ENCODE data around the gene FBXL19. TPM values are rescaled to one million over a fixed set of nuclear protein-coding genes. Genes with fewer than 3 reads are reported as not detected.
"Not testable (repeated sequence)": the region's sequence is repeated elsewhere in the genome, so short reads cannot be mapped to it uniquely, and the experiment has no call there.

FBXL19 gene
- total RNA-seq, 1 donor from 2014 or later: 35.9 TPM

- not testable (repeated sequence) for DNase-seq, H3K27ac Mint-ChIP-seq, H3K27me3 Mint-ChIP-seq, H3K4me3 Mint-ChIP-seq, H3K9me3 Mint-ChIP-seq
- intact Hi-C loops (cut with micrococcal nuclease): loop anchor here (5.0 kb wide), 1 partner anchor 129 kb away; the partner anchor contains the start of genes CFAP119 and RNF40
- Mint-ChIP-seq H3K4me1 (peaks cover 31% of the 10 kb centered on the region), H3K36me3 (ENCODE audit: low read depth) (peaks cover 19% of the 10 kb centered on the region)
Measured at GRCh38 chr16:30891043-30891823, 32.1 kb upstream of the FBXL19 start.

GRCh38 chr16:30892670-30893416 is 30.5 kb upstream of the FBXL19 start:
- H3K4me1 Mint-ChIP-seq: peaks cover 37% of the 10 kb centered on the region
- peak overlapping the region; percentile 89 for H3K27ac Mint-ChIP-seq
- peak overlapping the region; percentile 94 for H3K4me3 Mint-ChIP-seq
- intact Hi-C loops (cut with micrococcal nuclease): loop anchor here (5.0 kb wide), 1 partner anchor 131 kb away; the partner anchor contains the start of genes CFAP119 and RNF40
- no peaks in the 10 kb centered on the region for H3K9me3 Mint-ChIP-seq
- DNase-seq: no peak
- H3K27me3 Mint-ChIP-seq: no peaks in the 10 kb centered on the region
- H3K36me3 Mint-ChIP-seq (ENCODE audit: low read depth): peaks cover 16% of the 10 kb centered on the region

- H3K9me3 Mint-ChIP-seq: no peaks in the 10 kb centered on the region
- H3K27ac Mint-ChIP-seq: peak overlapping the region; percentile 89
- H3K4me1 Mint-ChIP-seq: peaks cover 37% of the 10 kb centered on the region
- no peaks in the 10 kb centered on the region for H3K27me3 Mint-ChIP-seq
- peaks cover 16% of the 10 kb centered on the region for H3K36me3 Mint-ChIP-seq (ENCODE audit: low read depth)
- peak overlapping the region; percentile 94 for H3K4me3 Mint-ChIP-seq
- intact Hi-C loops (cut with micrococcal nuclease): loop anchor here (5.0 kb wide), 1 partner anchor 131 kb away; the partner anchor contains the start of genes CFAP119 and RNF40
- DNase-seq: peak; percentile 78
Measured at GRCh38 chr16:30893417-30893743, 30.0 kb upstream of the FBXL19 start.

- Mint-ChIP-seq H3K27me3 (no peaks in the 10 kb centered on the region), H3K9me3 (no peaks in the 10 kb centered on the region), H3K4me1 (peaks cover 35% of the 10 kb centered on the region), H3K36me3 (ENCODE audit: low read depth) (peaks cover 12% of the 10 kb centered on the region), H3K27ac (peak within 1 kb of the TSS; percentile 90), H3K4me3 (peak within 1 kb of the TSS; percentile 94)
- intact Hi-C loops (cut with micrococcal nuclease): loop anchor here (5.0 kb wide), 1 partner anchor 132 kb away; the partner anchor contains the start of genes CFAP119 and RNF40
- peak; percentile 96 for DNase-seq
Measured at GRCh38 chr16:30893744-30894539, 29.4 kb upstream of the FBXL19 start, which contains the start of gene BCL7C. BCL7C (minus strand) TSS chr16:30894077; CDS start chr16:30893944, 133 bp downstream.

GRCh38 chr16:30894540-30895368 is 28.6 kb upstream of the FBXL19 start:
- DNase-seq: no peak
- Mint-ChIP-seq H3K4me1 (peaks cover 35% of the 10 kb centered on the region), H3K27ac (peak overlapping the region; percentile 90), H3K4me3 (peak overlapping the region; percentile 94), H3K27me3 (no peaks in the 10 kb centered on the region), H3K9me3 (no peaks in the 10 kb centered on the region), H3K36me3 (ENCODE audit: low read depth) (peaks cover 8% of the 10 kb centered on the region)
- intact Hi-C loops (cut with micrococcal nuclease): loop anchor here (5.0 kb wide), 1 partner anchor 132 kb away; the partner anchor contains the start of genes CFAP119 and RNF40

- DNase-seq: peak; percentile 61
- intact Hi-C loops (cut with micrococcal nuclease): no loop called here
- Mint-ChIP-seq H3K4me3 (peak overlapping the region; percentile 45), H3K27ac (peak overlapping the region; percentile 29), H3K36me3 (ENCODE audit: low read depth) (peaks cover 7% of the 10 kb centered on the region), H3K4me1 (peaks cover 39% of the 10 kb centered on the region), H3K9me3 (no peaks in the 10 kb centered on the region), H3K27me3 (no peaks in the 10 kb centered on the region)
Measured at GRCh38 chr16:30895627-30896260, 27.6 kb upstream of the FBXL19 start.

- H3K4me3 Mint-ChIP-seq: peak within 1 kb of the TSS; percentile 74
- DNase-seq: peak; percentile 63
- H3K4me1 Mint-ChIP-seq: peaks cover 44% of the 10 kb centered on the region
- peak within 1 kb of the TSS; percentile 87 for H3K27ac Mint-ChIP-seq
- H3K27me3 Mint-ChIP-seq: no peaks in the 10 kb centered on the region
- intact Hi-C loops (cut with micrococcal nuclease): no loop called here
- no peaks in the 10 kb centered on the region for H3K9me3 Mint-ChIP-seq
- H3K36me3 Mint-ChIP-seq (ENCODE audit: low read depth): peaks cover 3% of the 10 kb centered on the region
Measured at GRCh38 chr16:30896261-30896888, 27.0 kb upstream of the FBXL19 start, which contains the start of gene CTF1. CTF1 (plus strand) TSS chr16:30896614; CDS start chr16:30896644, 30 bp downstream.

GRCh38 chr16:30896889-30897733 is 26.3 kb upstream of the FBXL19 start:
- H3K4me1 Mint-ChIP-seq: peaks cover 45% of the 10 kb centered on the region
- intact Hi-C loops (cut with micrococcal nuclease): loop anchor here (1.0 kb wide), 2 partner anchors 21 to 25 kb away; no protein-coding TSS in a partner anchor

GRCh38 chr16:30899794-30900193 is 23.6 kb upstream of the FBXL19 start:
- Mint-ChIP-seq H3K27ac (no peak overlapping the region), H3K27me3 (no peaks in the 10 kb centered on the region), H3K4me3 (no peak overlapping the region), H3K36me3 (ENCODE audit: low read depth) (peaks cover 8% of the 10 kb centered on the region), H3K9me3 (peaks cover 7% of the 10 kb centered on the region), H3K4me1 (peaks cover 44% of the 10 kb centered on the region)
- no peak for DNase-seq
- intact Hi-C loops (cut with micrococcal nuclease): no loop called here

More at GRCh38 chr16:30896889-30897733, 26.3 kb upstream of the FBXL19 start:
- peaks cover 2% of the 10 kb centered on the region for H3K36me3 Mint-ChIP-seq (ENCODE audit: low read depth)
- peak overlapping the region; percentile 74 for H3K4me3 Mint-ChIP-seq
- DNase-seq: peak; percentile 94
- H3K9me3 Mint-ChIP-seq: no peaks in the 10 kb centered on the region
- H3K27ac Mint-ChIP-seq: peak overlapping the region; percentile 87
- H3K27me3 Mint-ChIP-seq: no peaks in the 10 kb centered on the region

- Mint-ChIP-seq H3K27me3 (no peaks in the 10 kb centered on the region), H3K36me3 (ENCODE audit: low read depth) (peaks cover 8% of the 10 kb centered on the region), H3K4me3 (no peak overlapping the region), H3K27ac (peak overlapping the region; percentile 20), H3K4me1 (peaks cover 39% of the 10 kb centered on the region), H3K9me3 (peaks cover 7% of the 10 kb centered on the region)
- DNase-seq: no peak
- intact Hi-C loops (cut with micrococcal nuclease): no loop called here
Measured at GRCh38 chr16:30900588-30900987, 22.8 kb upstream of the FBXL19 start.

All from activated CD4-positive, alpha-beta T cell treated with anti-CD3 and anti-CD28 coated beads, Interleukin-2, amount 10 ng/mL, durations not matched to agents 24 days and 14 days (primary cell).